CD4-positive, alpha-beta T cell treated with Interleukin-17A for 1 hour (primary cell): ENCODE results near the gene LRRC17.
"Not testable (repeated sequence)": the region's sequence is repeated elsewhere in the genome, so short reads cannot be mapped to it uniquely, and the experiment has no call there.

ENCODE experiments used
- DNase-seq: peaks from one replicate; pipeline ENCODE4 v3.0.0-alpha.2; 2020

LRRC17 gene

DNA sequence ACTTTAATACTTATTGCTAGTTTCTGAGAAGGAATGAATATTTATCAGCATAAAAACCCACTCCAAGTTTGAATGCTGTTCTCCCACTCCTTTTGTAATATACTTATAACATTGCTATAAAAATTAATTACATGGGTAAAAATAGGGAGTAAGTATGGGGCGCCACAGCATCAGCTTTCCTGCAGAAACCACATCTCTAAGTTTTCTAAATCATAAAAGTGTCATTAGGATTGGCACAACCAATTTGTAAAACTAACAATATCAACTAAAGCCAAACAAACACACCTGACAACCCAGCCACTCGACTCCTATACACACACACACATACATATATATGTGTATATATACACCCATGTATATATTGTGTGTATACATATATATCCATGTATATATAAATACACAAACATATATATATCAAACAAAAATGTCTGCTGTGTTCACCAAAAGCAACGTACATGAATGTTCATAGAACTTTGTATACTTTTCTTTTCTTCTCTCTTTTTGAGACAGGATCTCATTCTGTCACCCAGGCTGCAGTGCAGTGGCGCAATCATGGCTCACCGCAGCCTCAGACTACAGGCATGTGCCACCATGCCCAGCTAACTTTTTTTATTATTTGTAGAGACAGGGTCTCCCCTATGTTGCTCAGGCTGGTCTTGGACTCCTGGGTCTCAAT is 14.8 kb upstream of the LRRC17 start:
- no peak for DNase-seq

DNA sequence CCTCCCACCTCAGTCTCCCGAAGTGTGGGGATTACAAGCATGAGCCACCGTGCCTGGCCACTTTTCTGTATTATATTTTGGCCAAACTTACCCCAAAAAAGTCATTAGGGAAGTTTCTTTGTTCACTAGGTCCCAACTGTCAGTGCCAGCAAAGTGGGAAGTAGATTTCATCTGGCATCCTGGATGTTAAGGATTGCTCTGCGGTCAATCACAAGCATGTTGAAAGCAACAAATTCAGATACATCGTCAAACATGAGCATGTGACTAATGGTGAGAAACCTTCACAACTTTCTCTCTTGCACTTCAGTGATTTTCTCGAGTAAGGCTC is 14.3 kb upstream of the LRRC17 start:
- no peak for DNase-seq

DNA sequence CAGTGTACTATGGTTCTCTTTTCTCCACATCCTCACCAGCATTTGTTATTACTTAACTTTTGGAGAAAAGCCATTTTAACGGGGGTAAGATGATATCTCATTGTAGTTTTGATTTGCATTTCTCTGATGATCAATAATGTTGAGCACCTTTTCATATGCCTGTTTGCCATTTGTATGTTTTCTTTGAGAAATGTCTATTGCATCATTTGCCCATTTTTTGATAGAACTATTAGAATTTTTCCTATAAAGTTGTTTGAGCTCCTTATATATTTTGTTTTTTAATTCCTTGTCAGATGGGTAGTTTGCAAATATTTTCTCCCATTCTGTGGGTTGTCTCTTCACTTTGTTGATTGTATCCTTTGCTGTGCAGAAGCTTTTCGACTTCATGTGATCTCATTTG is 10.7 kb upstream of the LRRC17 start:
- DNase-seq: not testable (repeated sequence)

DNA sequence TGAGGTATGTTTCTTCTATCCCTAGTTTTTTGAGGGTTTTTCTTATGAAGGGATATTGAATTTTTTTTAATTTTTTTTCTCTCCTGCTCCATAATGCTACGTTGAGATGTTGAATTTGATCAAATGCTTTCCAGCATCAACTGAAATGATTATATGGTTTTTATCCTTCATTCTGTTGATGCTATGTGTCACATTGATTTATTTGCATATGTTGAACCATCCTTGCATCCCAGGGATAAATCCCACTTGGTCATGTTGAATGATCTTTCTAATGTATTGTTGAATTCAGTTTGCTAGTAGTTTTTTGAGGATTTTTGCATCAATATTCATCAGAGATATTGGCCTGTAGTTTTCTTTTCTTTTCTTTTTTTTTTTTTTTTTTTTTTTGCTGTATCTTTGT is 9.2 kb upstream of the LRRC17 start:
- DNase-seq: not testable (repeated sequence)

DNA sequence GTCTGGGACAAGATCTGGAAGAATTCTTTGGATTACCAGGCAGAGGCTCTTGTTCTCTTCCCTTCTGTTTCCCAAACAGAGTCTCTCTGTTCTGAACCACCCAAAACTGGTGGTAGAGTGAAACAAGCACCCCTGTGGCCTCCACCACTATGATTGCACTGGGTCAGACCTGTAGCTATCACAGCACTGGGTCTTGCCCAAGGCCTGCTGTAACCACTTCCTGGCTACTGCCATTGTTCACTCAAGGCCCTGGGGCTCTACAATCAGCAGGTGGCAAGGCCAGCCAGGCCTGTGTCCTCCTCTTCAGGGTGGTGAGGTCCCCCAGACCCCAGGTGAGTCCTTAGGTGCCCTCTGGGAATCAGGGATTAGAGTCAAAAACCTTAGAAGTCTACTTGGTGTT is 4.1 kb upstream of the LRRC17 start:
- DNase-seq: no peak

DNA sequence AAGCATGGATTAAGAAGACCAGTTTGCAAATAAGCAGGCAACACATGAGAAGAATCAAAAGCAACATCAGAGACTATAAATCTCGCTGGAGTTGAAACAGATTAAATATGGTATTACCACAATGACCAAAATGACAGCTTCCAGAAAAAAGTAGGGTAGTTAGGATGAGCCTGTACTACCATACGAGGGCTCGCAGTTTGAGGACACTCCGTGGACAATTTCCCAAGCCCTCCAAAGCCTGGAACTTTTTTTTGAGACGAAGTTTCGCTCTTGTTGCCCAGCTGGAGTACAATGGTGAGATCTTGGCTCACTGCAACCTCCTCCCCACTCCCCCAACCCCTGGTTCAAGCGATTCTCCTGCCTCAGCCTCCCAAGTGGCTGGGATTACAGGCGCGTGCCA is 1.0 kb downstream of the LRRC17 start:
- no peak for DNase-seq

DNA sequence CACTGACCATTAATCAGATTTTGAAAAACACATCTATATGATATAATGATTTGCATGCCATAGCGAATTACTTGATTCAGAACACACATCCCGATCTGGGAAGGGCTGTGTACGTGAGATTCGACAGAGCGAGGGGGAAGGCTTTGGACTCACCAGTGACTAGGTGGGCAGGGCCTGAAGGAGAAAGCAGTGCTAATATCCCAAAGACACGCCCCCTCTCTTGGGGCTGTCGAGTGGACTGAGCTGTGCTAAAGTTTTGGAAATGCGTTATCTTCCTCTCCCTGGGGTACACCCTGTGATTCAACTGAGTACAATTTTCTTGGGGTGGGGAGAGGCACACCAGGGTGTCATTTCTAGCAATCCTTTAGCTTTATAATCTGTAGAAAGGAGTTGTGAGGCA is 1.8 kb downstream of the LRRC17 start:
- DNase-seq: no peak

DNA sequence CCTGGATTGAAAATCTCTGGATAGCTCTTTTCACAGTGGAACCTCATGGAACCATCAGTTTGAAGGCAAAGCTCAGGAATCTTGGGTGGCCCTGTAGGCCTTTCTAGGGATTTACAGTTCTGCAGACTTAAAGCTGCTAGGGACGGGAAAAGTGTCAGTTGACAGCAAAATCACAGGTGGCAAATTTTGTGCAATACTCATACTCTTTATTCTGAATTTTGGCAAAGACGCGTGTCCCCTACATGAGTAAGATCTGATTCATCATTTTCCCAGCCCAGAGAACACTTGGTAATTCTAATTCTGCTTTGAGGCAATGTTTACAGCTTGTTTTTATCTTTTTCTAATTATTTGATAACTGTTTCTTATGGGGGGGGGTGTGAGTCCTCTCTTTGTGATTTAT is 3.6 kb downstream of the LRRC17 start:
- no peak for DNase-seq

DNA sequence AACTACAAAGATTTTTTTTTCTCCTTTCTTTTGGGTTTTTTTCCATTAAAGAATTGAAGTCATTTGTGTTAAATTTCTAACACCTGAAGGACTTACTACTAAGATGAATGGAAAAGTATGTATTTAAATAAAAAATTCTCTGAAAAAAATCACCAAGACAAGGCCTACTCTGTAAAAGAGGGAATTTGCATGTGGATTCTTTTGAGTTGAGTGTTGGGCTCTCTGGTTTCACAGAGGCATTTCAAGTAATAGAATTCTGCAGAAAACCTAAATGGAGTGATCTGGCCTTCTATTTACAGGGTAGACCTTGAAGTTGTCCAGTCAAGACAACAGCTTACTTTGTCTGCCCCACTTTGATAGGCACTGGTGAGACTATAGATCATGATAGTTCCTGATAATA is 4.1 kb downstream of the LRRC17 start:
- no peak for DNase-seq

DNA sequence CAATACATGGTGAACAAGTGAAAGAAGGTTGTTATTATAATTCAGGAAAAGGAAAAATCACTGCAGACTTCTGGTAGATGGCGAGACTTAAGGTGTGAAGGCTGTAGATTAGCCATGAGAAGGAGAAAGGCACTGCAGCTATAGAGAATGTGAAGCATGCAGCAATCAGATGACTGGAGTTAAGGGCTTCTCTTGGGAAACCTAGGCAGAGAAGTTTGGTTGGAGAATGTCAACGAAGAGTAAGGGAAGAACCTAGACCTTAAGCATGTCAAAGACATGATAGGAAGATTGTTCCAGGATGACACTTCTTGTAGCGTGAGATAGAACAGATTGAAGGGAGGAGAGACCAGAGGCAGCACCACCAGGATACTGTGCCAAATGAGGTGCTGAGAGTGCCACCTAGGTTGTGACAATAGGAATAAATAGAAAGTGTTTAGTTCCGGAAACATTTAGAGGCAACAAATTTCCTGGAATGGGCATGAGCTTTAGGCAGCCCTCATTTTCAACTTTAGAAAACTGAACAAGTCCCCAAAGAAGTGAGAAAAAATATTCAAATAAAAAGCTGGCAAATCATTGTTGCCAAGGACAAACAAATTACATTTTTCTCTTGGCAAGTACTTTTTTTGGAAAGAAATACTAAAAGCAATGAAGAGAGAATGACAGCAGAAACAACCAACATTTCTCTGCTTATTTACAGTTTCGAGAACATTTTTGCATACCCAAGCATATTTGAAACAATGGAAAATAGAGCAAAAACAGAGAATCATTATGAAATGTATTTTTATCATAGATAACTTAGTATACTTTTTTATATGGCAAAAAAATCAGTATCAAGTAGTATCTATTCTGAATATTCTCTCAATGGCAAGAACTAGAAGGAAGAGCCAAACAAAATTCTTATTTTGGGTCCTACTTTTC is 4.9 kb downstream of the LRRC17 start:
- DNase-seq: no peak

DNA sequence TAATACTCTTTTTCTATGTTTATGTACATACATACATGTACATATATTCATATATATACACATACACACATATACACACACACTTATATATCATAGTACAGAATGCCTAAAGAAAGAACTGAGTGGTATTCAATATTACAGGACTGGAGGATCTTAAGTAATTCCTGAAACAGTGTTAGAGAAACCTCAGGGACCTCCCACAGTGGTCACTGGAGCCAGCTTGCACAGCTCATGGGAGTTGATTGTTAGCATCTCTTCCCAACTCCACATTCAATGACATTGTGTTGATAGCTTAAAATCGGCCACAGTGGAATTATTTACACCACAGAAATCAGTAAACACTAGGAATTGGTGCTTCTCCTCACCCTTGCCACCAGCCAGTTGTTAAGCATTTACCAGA is 6.0 kb downstream of the LRRC17 start:
- no peak for DNase-seq

DNA sequence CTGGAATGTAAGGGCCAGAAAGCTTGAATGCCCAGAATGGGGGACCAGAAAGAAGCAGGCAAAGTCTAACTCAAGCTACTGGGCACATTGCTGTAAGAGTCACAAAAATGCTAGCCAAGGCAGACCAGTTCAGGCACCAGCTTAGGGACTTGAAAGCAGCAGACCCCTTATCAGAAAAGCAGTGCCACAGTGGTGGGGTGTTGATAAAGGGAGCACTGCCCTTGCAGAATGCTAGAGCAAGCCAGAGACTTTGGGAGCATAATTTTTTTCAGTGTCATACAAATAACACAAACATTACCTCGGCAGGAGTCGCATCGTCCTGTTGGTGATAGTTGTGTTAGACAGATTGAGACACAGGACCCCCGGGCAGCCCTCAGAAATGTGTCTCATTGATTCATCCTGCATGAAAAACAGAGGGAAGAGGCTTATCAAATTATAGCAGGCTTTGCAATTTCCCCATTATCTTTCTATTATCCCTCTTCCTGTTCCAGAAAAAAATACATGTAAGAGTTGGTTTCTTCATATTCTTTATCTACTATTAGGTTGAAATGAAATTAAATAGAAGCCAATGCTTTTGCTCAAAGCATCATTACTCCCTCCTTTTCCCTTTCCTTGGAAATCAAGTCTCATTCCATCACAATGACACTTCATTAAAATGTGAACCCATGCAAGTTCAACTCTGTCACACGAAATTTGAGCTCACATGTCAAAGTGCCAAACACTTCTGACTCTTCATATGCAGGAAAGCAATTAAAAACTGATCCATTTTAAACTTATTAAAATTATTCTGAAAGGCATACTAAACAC is 13.4 kb downstream of the LRRC17 start:
- DNase-seq: no peak

DNA sequence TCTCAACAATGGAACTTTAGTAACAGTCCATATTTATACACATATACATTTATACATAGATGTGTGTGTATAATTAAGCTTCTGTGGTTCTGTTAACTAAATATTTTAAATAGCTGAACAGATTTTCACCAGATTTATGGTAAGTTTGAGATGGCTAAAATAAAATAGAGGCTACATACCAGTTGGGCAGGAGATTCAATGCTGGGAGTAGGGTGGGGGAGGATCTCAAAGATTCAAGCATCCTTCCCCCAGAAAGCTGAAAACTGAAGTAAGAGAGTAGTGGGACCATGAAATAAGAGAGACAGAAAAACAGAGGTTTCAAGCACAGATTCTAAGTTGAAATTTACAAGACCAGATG is 14.0 kb downstream of the LRRC17 start:
- no peak for DNase-seq

DNA sequence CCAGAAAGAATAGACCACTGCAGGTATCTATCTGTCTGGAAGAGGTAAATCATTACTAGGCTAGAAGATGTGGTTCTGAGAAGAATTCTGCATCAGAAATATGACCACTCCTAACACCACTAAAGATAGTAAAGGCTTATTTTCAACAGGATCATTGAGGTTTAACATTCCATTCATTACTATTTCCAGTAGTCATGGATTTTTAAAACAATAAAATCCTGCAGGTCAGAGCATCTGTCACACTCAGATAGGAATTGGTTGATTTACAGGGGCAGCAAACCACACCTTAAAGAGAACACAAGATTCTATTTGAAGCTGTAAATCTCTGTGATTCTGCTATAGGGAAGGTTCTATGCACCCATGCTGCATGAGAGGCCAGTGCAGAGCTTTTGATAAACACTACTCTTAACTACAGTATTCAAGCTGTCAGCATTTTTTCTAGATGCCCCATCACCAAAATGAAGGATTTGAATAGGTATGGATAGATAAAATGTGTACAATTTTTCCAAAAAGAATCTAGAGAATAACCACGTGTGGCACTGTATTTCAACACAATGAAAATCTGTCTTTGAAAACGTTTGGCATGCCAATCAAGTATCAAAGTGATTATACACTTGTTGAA is 14.6 kb downstream of the LRRC17 start:
- no peak for DNase-seq

DNA sequence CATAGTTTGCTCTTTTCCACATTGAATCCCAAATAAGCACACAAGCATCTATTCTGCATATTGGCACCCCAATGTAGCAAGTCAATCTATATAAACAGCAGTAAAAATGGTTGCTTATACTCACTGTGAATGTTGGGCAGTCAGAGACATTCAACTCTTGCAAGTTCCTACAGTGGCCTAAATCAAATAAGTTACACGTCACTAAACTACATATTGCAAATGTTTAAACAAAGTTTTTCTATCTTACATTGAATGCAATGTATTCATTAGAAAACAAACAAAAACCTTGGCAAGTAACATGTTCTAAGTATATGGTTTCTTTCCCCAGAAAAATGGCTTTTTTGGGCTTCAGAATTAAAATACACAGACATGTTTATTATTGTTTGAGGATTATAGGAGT is 19.0 kb downstream of the LRRC17 start:
- DNase-seq: no peak

DNA sequence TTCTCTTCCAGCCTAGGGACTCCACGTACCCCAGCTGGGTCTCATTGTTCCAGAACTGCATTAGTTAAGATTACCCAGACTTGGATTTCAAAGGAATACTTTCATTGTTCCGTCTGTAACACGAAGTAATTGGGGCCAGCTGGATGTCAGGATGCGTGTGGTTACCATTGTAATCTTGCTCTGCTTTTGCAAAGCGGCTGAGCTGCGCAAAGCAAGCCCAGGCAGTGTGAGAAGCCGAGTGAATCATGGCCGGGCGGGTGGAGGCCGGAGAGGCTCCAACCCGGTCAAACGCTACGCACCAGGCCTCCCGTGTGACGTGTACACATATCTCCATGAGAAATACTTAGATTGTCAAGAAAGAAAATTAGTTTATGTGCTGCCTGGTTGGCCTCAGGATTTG is 21.0 kb downstream of the LRRC17 start:
- no peak for DNase-seq

DNA sequence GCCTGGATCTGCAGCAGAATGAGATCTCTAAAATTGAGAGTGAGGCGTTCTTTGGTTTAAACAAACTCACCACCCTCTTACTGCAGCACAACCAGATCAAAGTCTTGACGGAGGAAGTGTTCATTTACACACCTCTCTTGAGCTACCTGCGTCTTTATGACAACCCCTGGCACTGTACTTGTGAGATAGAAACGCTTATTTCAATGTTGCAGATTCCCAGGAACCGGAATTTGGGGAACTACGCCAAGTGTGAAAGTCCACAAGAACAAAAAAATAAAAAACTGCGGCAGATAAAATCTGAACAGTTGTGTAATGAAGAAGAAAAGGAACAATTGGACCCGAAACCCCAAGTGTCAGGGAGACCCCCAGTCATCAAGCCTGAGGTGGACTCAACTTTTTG is 21.4 kb downstream of the LRRC17 start:
- no peak for DNase-seq

DNA sequence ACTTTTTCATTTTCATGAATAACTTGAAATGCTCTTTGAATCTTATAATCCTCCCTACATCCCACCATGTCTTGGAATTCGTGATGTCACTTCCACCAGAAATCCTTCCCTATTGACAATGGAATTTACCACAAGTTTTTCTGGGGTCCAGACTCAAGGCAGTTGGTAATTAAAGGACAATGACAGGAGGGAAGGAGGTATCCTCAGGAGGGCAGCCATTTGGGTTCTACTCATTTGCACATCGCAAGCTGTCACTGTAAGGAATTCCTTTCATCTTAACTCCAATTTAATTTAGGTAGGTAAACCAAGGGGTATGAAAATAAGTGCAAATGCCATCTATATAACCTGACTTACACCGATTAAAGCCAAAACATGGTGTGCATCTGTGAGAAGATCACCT is 21.9 kb downstream of the LRRC17 start:
- DNase-seq: no peak

DNA sequence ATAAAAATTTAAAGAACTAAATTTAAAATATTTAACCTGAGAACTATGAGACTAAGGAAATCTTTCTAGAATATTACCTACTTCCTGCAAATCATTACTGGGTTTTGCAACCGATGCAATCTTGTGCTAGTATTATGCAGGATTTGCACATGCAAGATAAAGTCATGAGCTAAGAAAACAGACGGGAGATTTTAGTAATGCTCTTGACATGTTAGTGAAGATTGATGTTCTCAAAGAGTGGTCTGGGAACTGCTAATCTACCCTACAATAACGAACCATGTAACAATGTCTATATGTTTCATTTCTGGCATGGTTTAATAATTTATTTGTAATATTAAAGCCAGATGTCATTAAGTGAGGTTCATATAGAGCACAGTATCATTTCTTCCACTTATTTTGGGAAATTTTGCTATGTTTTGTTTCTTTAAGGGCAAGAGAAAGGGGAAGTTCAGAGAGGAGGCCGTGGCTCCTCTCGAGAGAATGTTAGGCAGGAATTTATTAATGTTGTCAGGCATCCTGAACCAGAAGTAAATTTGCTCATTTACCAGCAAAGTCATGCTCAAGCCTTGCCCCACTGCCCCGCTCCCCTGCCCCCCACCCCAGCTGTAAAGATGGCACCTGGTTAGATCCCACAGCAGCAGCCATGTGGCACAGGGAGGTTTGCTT is 22.8 kb downstream of the LRRC17 start:
- no peak for DNase-seq

DNA sequence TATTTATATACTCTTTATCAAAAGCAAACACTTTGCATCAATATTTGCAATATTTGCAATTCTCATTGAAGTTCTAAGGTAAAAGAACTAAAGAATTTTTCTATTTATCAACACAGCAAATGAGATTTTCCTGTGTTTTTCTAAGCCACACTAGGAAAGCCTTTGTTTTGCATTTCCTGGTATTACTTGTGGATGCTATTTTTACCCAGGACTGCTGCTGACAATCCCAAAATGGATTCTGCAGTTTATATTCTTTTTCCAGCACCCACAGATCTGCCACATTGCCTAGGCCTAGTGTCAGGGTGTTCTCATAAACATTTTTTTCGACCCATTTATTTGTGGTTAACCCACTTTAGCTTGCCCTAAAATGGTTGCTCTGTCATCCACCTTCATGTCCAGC is 25.9 kb downstream of the LRRC17 start:
- no peak for DNase-seq

DNA sequence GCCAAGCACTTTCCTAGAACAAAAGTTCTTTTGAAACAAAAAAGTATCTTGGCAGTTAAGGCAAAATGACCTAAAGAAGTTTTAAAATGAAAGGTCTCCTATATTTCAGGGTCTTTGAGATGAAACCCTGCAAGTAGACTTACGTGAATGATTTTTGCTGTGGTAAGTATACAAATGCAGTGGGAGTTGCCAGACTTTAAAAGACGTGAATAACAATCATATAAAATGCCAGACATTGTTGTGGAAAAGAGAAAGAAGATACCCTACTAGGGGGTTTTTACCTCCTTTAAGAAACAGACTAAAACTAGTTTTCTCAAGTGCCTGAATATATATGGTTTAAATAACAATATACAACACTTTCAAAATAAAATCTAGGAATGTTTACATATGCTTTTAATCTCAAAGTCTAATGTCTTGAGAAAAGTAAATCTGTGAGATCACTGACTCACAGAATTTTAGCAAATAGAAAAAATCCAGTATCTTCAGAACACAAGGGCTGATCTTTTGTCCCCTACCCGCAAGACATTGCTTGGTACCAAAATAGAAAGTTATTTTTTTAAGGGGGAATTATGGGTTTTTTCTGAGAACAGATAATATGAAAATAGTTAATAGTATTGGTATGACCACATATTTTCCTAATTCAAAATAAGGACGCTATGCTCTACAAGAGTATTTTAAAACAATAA is 29.5 kb downstream of the LRRC17 start:
- no peak for DNase-seq

DNA sequence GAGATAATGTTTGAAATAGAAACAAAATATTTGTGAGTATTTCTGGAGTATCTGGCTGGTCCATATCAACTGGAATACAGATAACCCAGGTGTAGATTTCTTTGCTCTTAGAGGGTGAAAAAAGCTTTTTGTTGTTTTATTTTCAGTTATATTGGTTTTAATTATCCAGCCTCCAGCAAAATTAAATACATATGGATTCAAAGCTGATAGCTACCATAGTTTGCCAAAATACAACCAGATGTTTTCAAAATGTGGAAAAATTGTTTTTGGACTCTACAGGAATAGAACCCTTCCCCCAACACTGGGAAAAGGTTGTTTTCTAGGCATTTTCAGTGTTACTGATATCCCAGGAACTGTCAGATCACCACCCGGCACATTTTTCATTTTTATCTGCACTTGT is 30.1 kb downstream of the LRRC17 start:
- DNase-seq: no peak
